ENCODE measurements around the gene SLC12A4. TPM values are rescaled to one million over a fixed set of nuclear protein-coding genes. Genes with fewer than 3 reads are reported as not detected.

The SLC12A4 gene
- total and polyA plus RNA-seq, 2 of the 13 experiments (the other 11 are each of a cell fraction or from before 2014, with no cell fraction given): 65.1 to 84.3 TPM

GRCh38 chr16:67932462-67932840 lies 36.0 kb downstream of the SLC12A4 start:
- ATAC-seq (no peak), FAIRE-seq (no peak), DNase-seq (ENCODE audit: low spot score) (no peak)
- Histone ChIP-seq H3K9me3 (ENCODE audit: low read length) (no peaks in the 10 kb centered on the region), H3K9ac (ENCODE audit: insufficient read depth, low read depth, low read length) (no peak overlapping the region), H2AFZ (ENCODE audit: low read length) (no peak overlapping the region), H4K20me1 (ENCODE audit: insufficient read depth, low read length) (no peaks in the 10 kb centered on the region; the same call in 1 of the 2 replicates), H3K27ac (ENCODE audit: extremely low read length, insufficient read depth, low read length) (no peak overlapping the region), H3K4me3 (replicated peaks in 1 of 3; ENCODE audit: insufficient read depth in 1 of 3, low read depth in 2 of 3, low read length in 3 of 3) (no peak overlapping the region), H3K27me3 (ENCODE audit: control insufficient read depth in 1 of 2, insufficient read depth in 2 of 2, low read length in 2 of 2) (no peaks in the 10 kb centered on the region; a peak in 1 of 5 replicates), H3K4me2 (ENCODE audit: low read depth, low read length) (no peak overlapping the region), H3K4me1 (ENCODE audit: insufficient read depth, low read length) (peaks cover 26% of the 10 kb centered on the region), H3K79me2 (ENCODE audit: insufficient read depth, low read length) (peaks cover 23% of the 10 kb centered on the region), H3K36me3 (replicated peaks in 1 of 2; ENCODE audit: control insufficient read depth in 1 of 2, insufficient read depth in 2 of 2, low read length in 2 of 2) (peaks cover 15 to 22% of the 10 kb centered on the region in 2 experiments; a peak in 4 of 5 replicates)
- TF ChIP-seq POLR2A (IDR thresholded peaks at IDR 0.05; ENCODE audit: insufficient read depth in 1 of 2, low read depth in 2 of 2, low read length in 2 of 2) (0 out of 4 replicates have a peak, but pooled peaks of 1 of the 2 experiments have one; percentile 3), ZNF605 (CRISPR knock-in tag; IDR thresholded peaks at IDR 0.05) (0 out of 2 replicates have a peak, but pooled peaks have one; percentile 23), MTA1 (CRISPR knock-in tag; IDR thresholded peaks at IDR 0.05; ENCODE audit: borderline replicate concordance) (no peak), DNMT3B (CRISPR knock-in tag; conservative IDR thresholded peaks at IDR 0.05) (no peak)
- ChIA-PET POLR2A (interaction anchor here (2.4 to 3.7 kb wide), 2 partner anchors 11 to 39 kb away, joined by 8 to 32 read pairs; partner anchors contain the start of genes LCAT and PSKH1), CTCF (ENCODE audit: low intra/inter-chr PET ratio, low total read pairs) (interaction anchor here (0.9 kb wide), 1 partner anchor 116 kb away, joined by 3 read pairs; no protein-coding TSS in a partner anchor)
- no TSS peak for BruUV-seq (replicated peaks)
- in situ Hi-C loops (cut with HindIII; ENCODE audit: extremely low pct_ligation_motif_present, low pct_unique_long_range_greater_than_20kb): loop anchor here (10.0 kb wide), 1 partner anchor 268 kb away; the partner anchor contains the start of genes ACD, C16orf86, ENKD1 and PARD6A
- 98% methylated on average over 4 of the region's 4 CpGs for WGBS (ENCODE audit: low lambda C conversion rate)
- intact Hi-C loops (cut with micrococcal nuclease; ENCODE audit: unreplicated experiment): no loop called here

- intact Hi-C loops (cut with micrococcal nuclease; ENCODE audit: unreplicated experiment) (no loop called here), in situ Hi-C loops (cut with HindIII; ENCODE audit: extremely low pct_ligation_motif_present, low pct_unique_long_range_greater_than_20kb) (loop anchor here (10.0 kb wide), 1 partner anchor 267 kb away; the partner anchor contains the start of genes ACD, C16orf86, ENKD1 and PARD6A)
- no TSS peak for BruUV-seq (replicated peaks)
- Histone ChIP-seq H3K4me1 (ENCODE audit: insufficient read depth, low read length) (peaks cover 20% of the 10 kb centered on the region), H2AFZ (ENCODE audit: low read length) (no peak within 1 kb of the TSS), H3K9ac (ENCODE audit: insufficient read depth, low read depth, low read length) (no peak within 1 kb of the TSS), H3K27ac (ENCODE audit: extremely low read length, insufficient read depth, low read length) (no peak within 1 kb of the TSS), H3K27me3 (ENCODE audit: control insufficient read depth in 1 of 2, insufficient read depth in 2 of 2, low read length in 2 of 2) (no peaks in the 10 kb centered on the region; a peak in 1 of 5 replicates), H3K79me2 (ENCODE audit: insufficient read depth, low read length) (peaks cover 17% of the 10 kb centered on the region), H3K4me3 (replicated peaks in 1 of 3; ENCODE audit: insufficient read depth in 1 of 3, low read depth in 2 of 3, low read length in 3 of 3) (no peak within 1 kb of the TSS), H4K20me1 (ENCODE audit: insufficient read depth, low read length) (no peaks in the 10 kb centered on the region; the same call in 1 of the 2 replicates), H3K9me3 (ENCODE audit: low read length) (no peaks in the 10 kb centered on the region), H3K4me2 (ENCODE audit: low read depth, low read length) (no peak within 1 kb of the TSS), H3K36me3 (replicated peaks in 1 of 2; ENCODE audit: control insufficient read depth in 1 of 2, insufficient read depth in 2 of 2, low read length in 2 of 2) (peaks cover 16 to 24% of the 10 kb centered on the region in 2 experiments)
- 93% methylated on average over 13 of the region's 15 CpGs for WGBS (ENCODE audit: low lambda C conversion rate)
- CTCF ChIA-PET (ENCODE audit: low intra/inter-chr PET ratio, low total read pairs): interaction anchor here (0.9 kb wide), 1 partner anchor 115 kb away, joined by 3 read pairs; no protein-coding TSS in a partner anchor
- DNase-seq (ENCODE audit: low spot score): peak; percentile 45
- ATAC-seq: no peak
- POLR2A ChIA-PET: interaction anchor here (0.9 to 2.4 kb wide), 4 partner anchors 11 to 38 kb away, joined by 3 to 8 read pairs (median 4); partner anchors contain the start of gene LCAT
- peak; percentile 30 for FAIRE-seq
- TF ChIP-seq ZNF326 (CRISPR knock-in tag; IDR thresholded peaks at IDR 0.05; ENCODE audit: borderline replicate concordance) (peak; percentile 50; the same call in 1 of the 2 replicates), PAF1 (CRISPR knock-in tag; IDR thresholded peaks at IDR 0.05) (peak; percentile 68; the same call in 1 of the 2 replicates), ZNF687 (CRISPR knock-in tag; IDR thresholded peaks at IDR 0.05) (peak; percentile 27; the same call in 1 of the 2 replicates), ELK4 (CRISPR knock-in tag; IDR thresholded peaks at IDR 0.05; ENCODE audit: borderline replicate concordance) (no peak)
Observed at GRCh38 chr16:67931712-67932461, 36.5 kb downstream of the SLC12A4 start, which contains the start of gene CTRL. Gene CTRL, minus strand, starts transcription at chr16:67931862. Its CDS starts 10 bp downstream, at chr16:67931852.
